HL-60 (cell line): ENCODE results near the gene ONECUT1.

Source experiments
- DNase-seq, 2 experiments: peaks; one replicate each; pipeline ENCODE4 v3.0.0-alpha.2; 2010 to 2020; ENCODE audit warnings: low read depth in 1 of 2, low spot score in 1 of 2
- H3K27ac ChIP-seq: fragments of 250-450 bp; sonication (Bioruptor Pico); replicated peaks from 2 replicates; pipeline ENCODE4 v1.5.1; 2020; ENCODE audit warnings: mild to moderate bottlenecking, moderate library complexity
- H3K27me3 ChIP-seq: fragments of 250-450 bp; sonication (Bioruptor Pico); 2 replicates; pipeline ENCODE4 v1.5.1; 2021; ENCODE audit warnings: mild to moderate bottlenecking, moderate library complexity; ENCODE audit not compliant: insufficient read depth, poor library complexity, severe bottlenecking
- H3K4me3 ChIP-seq: replicated peaks from 2 replicates; pipeline ENCODE4 v1.5.1; 2011; ENCODE audit warnings: mild to moderate bottlenecking, control low read depth, low read length; ENCODE audit not compliant: insufficient read depth
- CTCF ChIP-seq: IDR thresholded peaks from one replicate; pipeline ENCODE4 v1.5.1; 2011; ENCODE audit warnings: low read length, control low read depth, inconsistent platforms; ENCODE audit not compliant: insufficient read depth
- GABPA ChIP-seq: IDR thresholded peaks from 2 replicates; pipeline ENCODE4 v1.6.1; 2012; ENCODE audit warnings: low read depth
- POLR2AphosphoS5 ChIP-seq: IDR thresholded peaks from 2 replicates; pipeline ENCODE4 v1.6.1; 2012; ENCODE audit warnings: low read depth
- REST ChIP-seq: IDR thresholded peaks from 2 replicates; pipeline ENCODE4 v1.6.1; 2012; ENCODE audit warnings: low read depth; ENCODE audit not compliant: insufficient replicate concordance
- SPI1 ChIP-seq: IDR thresholded peaks from 2 replicates; pipeline ENCODE4 v1.6.1; 2012; ENCODE audit warnings: low read depth, mild to moderate bottlenecking, borderline replicate concordance

ONECUT1 gene

GRCh38 chr15:52709187-52709981 lies 80.8 kb downstream of the ONECUT1 start:
- H3K27ac ChIP-seq = no peak overlapping the region

More at GRCh38 chr15:52709187-52709981, 80.8 kb downstream of the ONECUT1 start:
- DNase-seq = no peak
- TF ChIP-seq REST = no peak
- no peak for TF ChIP-seq SPI1
- no peak for TF ChIP-seq POLR2AphosphoS5
- TF ChIP-seq GABPA = no peak
- TF ChIP-seq CTCF = no peak
- Histone ChIP-seq H3K4me3 (no peak overlapping the region), H3K27me3 (no peaks in the 10 kb centered on the region)
